HepG2 (cell line): Measurements from ENCODE around the gene RNF125. TPM values are rescaled to one million over a fixed set of nuclear protein-coding genes. Genes with fewer than 3 reads are reported as not detected.

Experiments
- ARNTL ChIP-seq: sonication (generic); formaldehyde crosslinking; IDR thresholded peaks from 2 replicates; pipeline ENCODE4 v1.4.0; 2020; ENCODE audit warnings: mild to moderate bottlenecking, missing genetic modification reagents
- BRD4 ChIP-seq: sonication (generic); formaldehyde crosslinking; IDR thresholded peaks from 2 replicates; pipeline ENCODE4 v1.4.0; 2020; ENCODE audit warnings: missing genetic modification reagents
- CENPBD1 ChIP-seq: sonication (generic); formaldehyde crosslinking; IDR thresholded peaks from 2 replicates; pipeline ENCODE4 v1.8.0; 2022; ENCODE audit warnings: missing genetic modification reagents, low read depth, mild to moderate bottlenecking, borderline replicate concordance
- ERF ChIP-seq: IDR thresholded peaks from 2 replicates; pipeline ENCODE4 v1.6.1; 2018; ENCODE audit warnings: missing biosample characterization, missing genetic modification reagents
- FOXA1 ChIP-seq, 2 experiments: fragments of 450-650 bp in 1 of 2; sonication (generic) in 1 of 2; formaldehyde crosslinking in 1 of 2; IDR thresholded peaks; 2 replicates each; pipeline versions ENCODE4 v1.4.0 to v1.6.1; 2016 to 2020; ENCODE audit warnings: missing genetic modification reagents in 1 of 2
- HHEX ChIP-seq: IDR thresholded peaks from 2 replicates; pipeline ENCODE4 v1.6.1; 2016; ENCODE audit warnings: control low read depth
- MTF1 ChIP-seq: sonication (generic); formaldehyde crosslinking; IDR thresholded peaks from 2 replicates; pipeline ENCODE4 v1.5.0; 2020; ENCODE audit warnings: missing genetic modification reagents
- NR0B2 ChIP-seq: sonication (generic); formaldehyde crosslinking; IDR thresholded peaks from 2 replicates; pipeline ENCODE4 v1.4.0; 2020; ENCODE audit warnings: mild to moderate bottlenecking, missing genetic modification reagents
- PRPF4 ChIP-seq: fragments of 200-400 bp; formaldehyde crosslinking; IDR thresholded peaks from 2 replicates; pipeline ENCODE4 v1.6.1; 2016; ENCODE audit warnings: low read length, low read depth; ENCODE audit not compliant: poor library complexity, severe bottlenecking
- THAP8 ChIP-seq: sonication (generic); formaldehyde crosslinking; IDR thresholded peaks from 2 replicates; pipeline ENCODE4 v1.5.1; 2020; ENCODE audit warnings: missing genetic modification reagents, mild to moderate bottlenecking, borderline replicate concordance
- ZBTB7A ChIP-seq: sonication (generic); formaldehyde crosslinking; IDR thresholded peaks from 2 replicates; pipeline ENCODE4 v1.8.0; 2022; ENCODE audit warnings: mild to moderate bottlenecking, missing genetic modification reagents
- ZFP41 ChIP-seq: sonication (generic); formaldehyde crosslinking; IDR thresholded peaks from 2 replicates; pipeline ENCODE4 v1.4.0; 2020; ENCODE audit warnings: mild to moderate bottlenecking, missing genetic modification reagents, borderline replicate concordance
- ZFP90 ChIP-seq: sonication (generic); formaldehyde crosslinking; IDR thresholded peaks from 2 replicates; pipeline ENCODE4 v1.8.0; 2022; ENCODE audit warnings: missing genetic modification reagents, mild to moderate bottlenecking, inconsistent platforms, borderline replicate concordance
- ZNF282 ChIP-seq: fragments of 450-650 bp; IDR thresholded peaks from 2 replicates; pipeline ENCODE4 v1.6.1; 2018; ENCODE audit not compliant: partially characterized antibody
- ZNF3 ChIP-seq: IDR thresholded peaks from 2 replicates; pipeline ENCODE4 v1.7.0; 2017; ENCODE audit warnings: inconsistent platforms
- ZNF30 ChIP-seq: sonication (generic); formaldehyde crosslinking; IDR thresholded peaks from 2 replicates; pipeline ENCODE4 v1.5.0; 2020; ENCODE audit warnings: mild to moderate bottlenecking, missing genetic modification reagents
- ZNF34 ChIP-seq: sonication (generic); formaldehyde crosslinking; IDR thresholded peaks from 2 replicates; pipeline ENCODE4 v1.4.0; 2020; ENCODE audit warnings: mild to moderate bottlenecking, missing genetic modification reagents, borderline replicate concordance
- ZNF441 ChIP-seq: sonication (generic); formaldehyde crosslinking; IDR thresholded peaks from 2 replicates; pipeline ENCODE4 v1.7.0; 2021; ENCODE audit warnings: missing genetic modification reagents, borderline replicate concordance
- ZNF512B ChIP-seq: sonication (generic); formaldehyde crosslinking; IDR thresholded peaks from 2 replicates; pipeline ENCODE4 v1.5.1; 2020; ENCODE audit warnings: missing genetic modification reagents, mild to moderate bottlenecking, borderline replicate concordance
- ZNF552 ChIP-seq: sonication (generic); formaldehyde crosslinking; IDR thresholded peaks from 2 replicates; pipeline ENCODE4 v1.9.0; 2022; ENCODE audit warnings: missing genetic modification reagents, mild to moderate bottlenecking, borderline replicate concordance
- ZNF569 ChIP-seq: sonication (generic); formaldehyde crosslinking; IDR thresholded peaks from 2 replicates; pipeline ENCODE4 v1.5.0; 2020; ENCODE audit warnings: mild to moderate bottlenecking, missing genetic modification reagents, moderate library complexity, borderline replicate concordance
- ZNF580 ChIP-seq: IDR thresholded peaks from 2 replicates; pipeline ENCODE4 v1.6.1; 2016; ENCODE audit warnings: low read depth, borderline replicate concordance
- ZNF678 ChIP-seq: sonication (generic); formaldehyde crosslinking; IDR thresholded peaks from 2 replicates; pipeline ENCODE4 v1.4.0; 2020; ENCODE audit warnings: mild to moderate bottlenecking, missing genetic modification reagents
- ZNF782 ChIP-seq: sonication (generic); formaldehyde crosslinking; IDR thresholded peaks from 2 replicates; pipeline ENCODE4 v1.4.0; 2020; ENCODE audit warnings: missing genetic modification reagents, mild to moderate bottlenecking, borderline replicate concordance
- ZNF841 ChIP-seq: sonication (generic); formaldehyde crosslinking; IDR thresholded peaks from 2 replicates; pipeline ENCODE4 v1.8.1; 2023; ENCODE audit warnings: missing genetic modification reagents, borderline replicate concordance
- polyA plus RNA-seq, 8 experiments: library from polyadenylated mRNA; depleted of rRNA in 3 of 8; stranded (reverse) in 7 of 8; unstranded in 1 of 8; fragments of >200 nt; fragmentation: Illumina TruSeq in 4 of 8; extraction: Trizol in 4 of 8; gene quantifications; 2 replicates each; pipeline versions ENCODE4 v1.2.1 to v1.2.3, GENCODE V29; 2011 to 2016; ENCODE audit warnings: low read depth in 4 of 8, missing spikeins in 1 of 8, mixed read lengths in 1 of 8; ENCODE audit not compliant: insufficient read depth in 1 of 8
- total RNA-seq, 5 experiments: library from RNA; depleted of rRNA; stranded (reverse); fragments of >200 nt; fragmentation: Illumina TruSeq; extraction: Trizol; gene quantifications; 2 replicates each; pipeline ENCODE4 v1.2.3, GENCODE V29; 2016; ENCODE audit warnings: low read depth in 1 of 5

RNF125 gene
- total and polyA plus RNA-seq, 2 of the 13 experiments (the other 11 are each of a cell fraction or from before 2014, with no cell fraction given), result 0.58 to 1.8 TPM

GRCh38 chr18:32018331-32019250 is at the start of gene RNF125 (continued):
- TF ChIP-seq FOXA1 (IDR thresholded peaks at IDR 0.05) (no peak), FOXA1 (CRISPR knock-in tag; IDR thresholded peaks at IDR 0.05) (no peak), ZNF34 (no peak), ZNF569 (CRISPR knock-in tag) (no peak), THAP8 (0 out of 2 replicates have a peak, but pooled peaks have one; percentile 52), CENPBD1 (no peak), ZNF441 (CRISPR knock-in tag) (0 out of 2 replicates have a peak, but pooled peaks have one; percentile 37), ZFP41 (CRISPR knock-in tag) (0 out of 2 replicates have a peak, but pooled peaks have one; percentile 28), ZNF678 (CRISPR knock-in tag) (peak; percentile 68; the same call in 1 of the 2 replicates), HHEX (CRISPR knock-in tag) (no peak), ZNF282 (no peak), ZNF841 (no peak), ZNF3 (CRISPR knock-in tag) (no peak), ERF (no peak), ZNF30 (CRISPR knock-in tag) (peak; percentile 80; the same call in 1 of the 2 replicates), ZNF512B (CRISPR knock-in tag) (no peak; the same call in 1 of the 2 replicates), ARNTL (CRISPR knock-in tag) (no peak; the same call in 1 of the 2 replicates), BRD4 (CRISPR knock-in tag) (no peak), ZNF782 (CRISPR knock-in tag) (peak; percentile 69; the same call in 1 of the 2 replicates), ZNF552 (CRISPR knock-in tag) (peak; percentile 88), ZFP90 (peak; percentile 82), ZBTB7A (peak; percentile 71), MTF1 (CRISPR knock-in tag) (no peak), ZNF580 (CRISPR knock-in tag) (no peak), PRPF4 (no peak), NR0B2 (CRISPR knock-in tag) (peak; percentile 67; the same call in 1 of the 2 replicates)
